Neural progenitor cell (in vitro differentiated cells): ENCODE data around the gene WDR64. TPM values are rescaled to one million over a fixed set of nuclear protein-coding genes. Genes with fewer than 3 reads are reported as not detected.

Source experiments
- DNase-seq: peaks from one replicate; pipeline ENCODE4 v3.0.0-alpha.2; 2016; ENCODE audit warnings: low spot score
- H2AFZ ChIP-seq: fragments of 200-600 bp; sonication (generic); replicated peaks from 2 replicates; pipeline ENCODE4 v1.6.1; 2016; ENCODE audit warnings: antibody characterized with exemption
- H3F3A ChIP-seq: fragments of 200-600 bp; sonication (generic); 2 replicates; pipeline ENCODE4 v1.6.1; 2016; ENCODE audit warnings: antibody characterized with exemption, low read depth
- H3K27ac ChIP-seq: fragments of 200-600 bp; sonication (generic); 2 replicates; pipeline ENCODE4 v1.5.1; 2016; ENCODE audit warnings: mild to moderate bottlenecking
- H3K27me3 ChIP-seq: fragments of 200-600 bp; sonication (generic); 2 replicates; pipeline ENCODE4 v1.6.1; 2016; ENCODE audit warnings: mild to moderate bottlenecking, moderate library complexity
- H3K36me3 ChIP-seq: fragments of 200-600 bp; sonication (generic); 2 replicates; pipeline ENCODE4 v1.5.1; 2016
- H3K4me1 ChIP-seq: fragments of 200-600 bp; sonication (generic); 2 replicates; pipeline ENCODE4 v1.6.1; 2016; ENCODE audit warnings: mixed run types
- H3K4me2 ChIP-seq: fragments of 200-600 bp; sonication (generic); 2 replicates; pipeline ENCODE4 v1.6.1; 2016
- H3K4me3 ChIP-seq: fragments of 200-600 bp; sonication (generic); 2 replicates; pipeline ENCODE4 v1.5.1; 2016
- H3K79me2 ChIP-seq: fragments of 200-600 bp; sonication (generic); 2 replicates; pipeline ENCODE4 v1.6.1; 2016; ENCODE audit warnings: low read depth
- H3K9ac ChIP-seq: fragments of 200-600 bp; sonication (generic); 2 replicates; pipeline ENCODE4 v1.6.1; 2016
- H3K9me3 ChIP-seq: fragments of 200-600 bp; sonication (generic); 2 replicates; pipeline ENCODE4 v1.5.1; 2016; ENCODE audit warnings: low read depth
- H4K20me1 ChIP-seq: fragments of 200-600 bp; sonication (generic); 2 replicates; pipeline ENCODE4 v1.6.1; 2016; ENCODE audit warnings: low read depth
- H3K27ac Mint-ChIP-seq: 3 replicates; pipeline ENCODE4 v1.8.0; 2021; ENCODE audit warnings: mixed read lengths
- H3K27me3 Mint-ChIP-seq: 2 replicates; pipeline ENCODE4 v1.8.0; 2022; ENCODE audit warnings: low read depth, mild to moderate bottlenecking, inconsistent platforms, moderate library complexity, mixed read lengths; ENCODE audit not compliant: insufficient read depth
- H3K36me3 Mint-ChIP-seq: 3 replicates; pipeline ENCODE4 v1.8.0; 2021; ENCODE audit warnings: mixed read lengths
- H3K4me1 Mint-ChIP-seq: 3 replicates; pipeline ENCODE4 v1.8.0; 2021; ENCODE audit warnings: mixed read lengths
- H3K4me3 Mint-ChIP-seq: 3 replicates; pipeline ENCODE4 v1.8.0; 2021; ENCODE audit warnings: mild to moderate bottlenecking, moderate library complexity, mixed read lengths
- H3K9me3 Mint-ChIP-seq: 3 replicates; pipeline ENCODE4 v1.8.0; 2020; ENCODE audit warnings: mixed read lengths
- CTCF ChIP-seq: fragments of 200-600 bp; sonication (generic); IDR thresholded peaks from 2 replicates; pipeline ENCODE4 v1.5.1; 2017; ENCODE audit warnings: antibody characterized with exemption, mild to moderate bottlenecking
- EZH2 ChIP-seq: fragments of 200-600 bp; sonication (generic); IDR thresholded peaks from 2 replicates; pipeline ENCODE4 v1.6.1; 2017; ENCODE audit warnings: antibody characterized with exemption, mild to moderate bottlenecking, moderate library complexity
- EZH2phosphoT487 ChIP-seq: fragments of 200-600 bp; sonication (generic); IDR thresholded peaks from 2 replicates; pipeline ENCODE4 v1.6.1; 2017; ENCODE audit warnings: antibody characterized with exemption
- total RNA-seq: library from RNA; depleted of rRNA; stranded (reverse); fragments of >200 nt; gene quantifications from 2 replicates; pipeline ENCODE4 v1.2.3, GENCODE V29; 2015; ENCODE audit warnings: low replicate concordance

The WDR64 gene
- total RNA-seq, 1 donor from 2014 or later: not detected

- Mint-ChIP-seq H3K9me3 (no peaks in the 10 kb centered on the region), H3K4me3 (no peak overlapping the region), H3K4me1 (no peaks in the 10 kb centered on the region), H3K36me3 (no peaks in the 10 kb centered on the region), H3K27ac (no peak overlapping the region), H3K27me3 (peaks cover 2% of the 10 kb centered on the region)
- no peaks in the 10 kb centered on the region for H3K4me1 ChIP-seq
- H3K4me3 ChIP-seq: no peak overlapping the region
- no peaks in the 10 kb centered on the region for H4K20me1 ChIP-seq
- no peaks in the 10 kb centered on the region for H3K36me3 ChIP-seq
- no peaks in the 10 kb centered on the region for H3K27me3 ChIP-seq
- H3F3A ChIP-seq: no peaks in the 10 kb centered on the region
- DNase-seq: no peak
- TF ChIP-seq EZH2phosphoT487 (no peak), EZH2 (no peak), CTCF (no peak)
- H3K27ac ChIP-seq: no peak overlapping the region
- no peak overlapping the region for H3K4me2 ChIP-seq
- no peaks in the 10 kb centered on the region for H3K9me3 ChIP-seq
- no peak overlapping the region for H2AFZ ChIP-seq
- no peaks in the 10 kb centered on the region for H3K79me2 ChIP-seq
- H3K9ac ChIP-seq: no peak overlapping the region
Observed at GRCh38 chr1:241776911-241777310, 124.8 kb downstream of the WDR64 start.

GRCh38 chr1:241778117-241778516 is 126.0 kb downstream of the WDR64 start:
- Histone ChIP-seq H3K27me3 (no peaks in the 10 kb centered on the region), H3K4me3 (no peak overlapping the region), H3K27ac (no peak overlapping the region), H2AFZ (no peak overlapping the region), H3K9me3 (no peaks in the 10 kb centered on the region), H3K9ac (no peak overlapping the region), H3F3A (no peaks in the 10 kb centered on the region), H3K36me3 (no peaks in the 10 kb centered on the region), H3K79me2 (no peaks in the 10 kb centered on the region), H3K4me2 (no peak overlapping the region), H3K4me1 (no peaks in the 10 kb centered on the region), H4K20me1 (no peaks in the 10 kb centered on the region)
- Mint-ChIP-seq H3K36me3 (no peaks in the 10 kb centered on the region), H3K4me3 (no peak overlapping the region), H3K27ac (no peak overlapping the region), H3K9me3 (no peaks in the 10 kb centered on the region), H3K27me3 (peaks cover 2% of the 10 kb centered on the region), H3K4me1 (no peaks in the 10 kb centered on the region)
- no peak for DNase-seq
- TF ChIP-seq CTCF (no peak), EZH2 (no peak), EZH2phosphoT487 (no peak)

GRCh38 chr1:241779897-241780296 is 127.8 kb downstream of the WDR64 start:
- H3K4me3 ChIP-seq: no peak overlapping the region
- H3K27ac ChIP-seq: no peak overlapping the region
- Mint-ChIP-seq H3K36me3 (no peaks in the 10 kb centered on the region), H3K27me3 (peaks cover 2% of the 10 kb centered on the region), H3K4me3 (no peak overlapping the region), H3K4me1 (no peaks in the 10 kb centered on the region), H3K9me3 (no peaks in the 10 kb centered on the region), H3K27ac (no peak overlapping the region)
- H4K20me1 ChIP-seq: no peaks in the 10 kb centered on the region
- no peak overlapping the region for H3K9ac ChIP-seq
- no peak for DNase-seq
- TF ChIP-seq EZH2phosphoT487 (no peak), EZH2 (no peak), CTCF (no peak)
- H3K79me2 ChIP-seq: no peaks in the 10 kb centered on the region
- H3K36me3 ChIP-seq: no peaks in the 10 kb centered on the region
- H3K4me2 ChIP-seq: no peak overlapping the region
- no peaks in the 10 kb centered on the region for H3F3A ChIP-seq
- no peaks in the 10 kb centered on the region for H3K4me1 ChIP-seq
- H3K9me3 ChIP-seq: no peaks in the 10 kb centered on the region
- no peak overlapping the region for H2AFZ ChIP-seq
- no peaks in the 10 kb centered on the region for H3K27me3 ChIP-seq

- no peaks in the 10 kb centered on the region for H3F3A ChIP-seq
- H3K4me1 ChIP-seq: no peaks in the 10 kb centered on the region
- H3K27me3 Mint-ChIP-seq: no peaks in the 10 kb centered on the region
- no peaks in the 10 kb centered on the region for H3K79me2 ChIP-seq
- H2AFZ ChIP-seq: no peak overlapping the region
- no peak overlapping the region for H3K27ac ChIP-seq
- no peak overlapping the region for H3K9ac ChIP-seq
- H3K36me3 Mint-ChIP-seq: no peaks in the 10 kb centered on the region
- no peak overlapping the region for H3K27ac Mint-ChIP-seq
- H4K20me1 ChIP-seq: no peaks in the 10 kb centered on the region
- no peaks in the 10 kb centered on the region for H3K27me3 ChIP-seq
- TF ChIP-seq EZH2 (no peak), EZH2phosphoT487 (no peak), CTCF (no peak)
- H3K36me3 ChIP-seq: no peaks in the 10 kb centered on the region
- H3K4me3 Mint-ChIP-seq: no peak overlapping the region
- no peaks in the 10 kb centered on the region for H3K9me3 Mint-ChIP-seq
- peaks cover 7% of the 10 kb centered on the region for H3K4me1 Mint-ChIP-seq
- no peak for DNase-seq
- no peak overlapping the region for H3K4me2 ChIP-seq
- H3K9me3 ChIP-seq: no peaks in the 10 kb centered on the region
- no peak overlapping the region for H3K4me3 ChIP-seq
Observed at GRCh38 chr1:241782396-241782795, 130.3 kb downstream of the WDR64 start.
